Activated B cell treated with CpG ODN at 0.5 μM for 24 hours (primary cell): ENCODE measurements around the gene CD55. TPM values are rescaled to one million over a fixed set of nuclear protein-coding genes. Genes with fewer than 3 reads are reported as not detected.

ENCODE experiments used
- ATAC-seq: fragments of 200-7000 bp; cut with Tn5 transposase; one replicate; pipeline ENCODE4 v1.10.0; 2021; ENCODE audit warnings: low read depth, mild to moderate bottlenecking, moderate library complexity
- CTCF ChIA-PET: fragments of 350-600 bp; sonication (Branson Sonifier 250); formaldehyde crosslinking; loops from one replicate; lab custom pipeline; 2021; ENCODE audit warnings: antibody characterized with exemption; lab: Charles Lee
- POLR2A ChIA-PET: fragments of 350-600 bp; sonication (Branson Sonifier 250); formaldehyde crosslinking; loops from one replicate; lab custom pipeline; 2021; ENCODE audit warnings: antibody characterized with exemption; lab: Charles Lee
- DNase-seq: peaks from one replicate; pipeline ENCODE4 v3.0.0; 2022
- H3K27ac Mint-ChIP-seq: one replicate; pipeline ENCODE4 v1.8.0; 2020; ENCODE audit warnings: mixed read lengths
- H3K27me3 Mint-ChIP-seq: one replicate; pipeline ENCODE4 v1.8.0; 2021; ENCODE audit warnings: mixed read lengths
- H3K36me3 Mint-ChIP-seq: one replicate; pipeline ENCODE4 v1.8.0; 2021; ENCODE audit warnings: low read depth, mixed read lengths
- H3K4me1 Mint-ChIP-seq: one replicate; pipeline ENCODE4 v1.8.0; 2021; ENCODE audit warnings: mixed read lengths
- H3K4me3 Mint-ChIP-seq: one replicate; pipeline ENCODE4 v1.8.0; 2020; ENCODE audit warnings: mild to moderate bottlenecking, mixed read lengths
- H3K9me3 Mint-ChIP-seq: one replicate; pipeline ENCODE4 v1.8.0; 2020; ENCODE audit warnings: mixed read lengths
- CTCF ChIP-seq: fragments of 200-600 bp; IDR thresholded peaks from one replicate; pipeline ENCODE4 v1.8.0; 2022; ENCODE audit warnings: antibody characterized with exemption, mild to moderate bottlenecking
- intact Hi-C: fragments of 100-400 bp; cut with micrococcal nuclease; formaldehyde crosslinking; loops from one replicate; pipeline ENCODE4 v1.15.1; 2024
- total RNA-seq: library from RNA; stranded (reverse); gene quantifications from 2 replicates; pipeline ENCODE4 v1.2.3, GENCODE V29; 2022

Gene CD55
- total RNA-seq, 1 donor from 2014 or later, result 90.9 TPM

GRCh38 chr1:207286786-207287468 is 34.6 kb upstream of the CD55 start:
- peaks cover 2% of the 10 kb centered on the region for H3K36me3 Mint-ChIP-seq
- H3K27me3 Mint-ChIP-seq, result no peaks in the 10 kb centered on the region
- intact Hi-C loops, result no loop called here
- no peak overlapping the region for H3K27ac Mint-ChIP-seq
- peaks cover 13% of the 10 kb centered on the region for H3K9me3 Mint-ChIP-seq
- no peak for ATAC-seq
- H3K4me1 Mint-ChIP-seq, result peaks cover 23% of the 10 kb centered on the region
- CTCF ChIA-PET, result no interaction called here
- POLR2A ChIA-PET, result no interaction called here
- no peak for TF ChIP-seq CTCF
- no peak overlapping the region for H3K4me3 Mint-ChIP-seq
- DNase-seq, result no peak

- POLR2A ChIA-PET, result interaction anchor here (0.6 kb wide), 1 partner anchor 238 kb away, joined by 3 read pairs; no protein-coding TSS in a partner anchor
- ATAC-seq (no peak), DNase-seq (no peak)
- peaks cover 16% of the 10 kb centered on the region for H3K9me3 Mint-ChIP-seq
- H3K4me1 Mint-ChIP-seq, result peaks cover 10% of the 10 kb centered on the region
- intact Hi-C loops, result no loop called here
- CTCF ChIA-PET, result no interaction called here
- no peak for TF ChIP-seq CTCF
- H3K36me3 Mint-ChIP-seq, result peaks cover 4% of the 10 kb centered on the region
- no peak overlapping the region for H3K27ac Mint-ChIP-seq
- H3K4me3 Mint-ChIP-seq, result no peak overlapping the region
- no peaks in the 10 kb centered on the region for H3K27me3 Mint-ChIP-seq
These were observed 33.2 kb upstream of the CD55 start for GRCh38 chr1:207288315-207288714.

GRCh38 chr1:207289756-207290155 is 31.7 kb upstream of the CD55 start:
- DNase-seq (no peak), ATAC-seq (no peak)
- Mint-ChIP-seq H3K4me1 (peaks cover 10% of the 10 kb centered on the region), H3K27ac (no peak overlapping the region), H3K9me3 (peaks cover 16% of the 10 kb centered on the region), H3K4me3 (no peak overlapping the region), H3K27me3 (no peaks in the 10 kb centered on the region), H3K36me3 (peaks cover 4% of the 10 kb centered on the region)
- intact Hi-C loops, result no loop called here
- no peak for TF ChIP-seq CTCF
- POLR2A ChIA-PET, result no interaction called here
- CTCF ChIA-PET, result no interaction called here

GRCh38 chr1:207291723-207292122 is 29.8 kb upstream of the CD55 start:
- H3K4me3 Mint-ChIP-seq, result no peak overlapping the region
- DNase-seq (no peak), ATAC-seq (no peak)
- H3K27me3 Mint-ChIP-seq, result no peaks in the 10 kb centered on the region
- ChIA-PET CTCF (no interaction called here), POLR2A (no interaction called here)
- peaks cover 10% of the 10 kb centered on the region for H3K4me1 Mint-ChIP-seq
- H3K36me3 Mint-ChIP-seq, result peaks cover 4% of the 10 kb centered on the region
- TF ChIP-seq CTCF, result no peak
- H3K9me3 Mint-ChIP-seq, result peaks cover 16% of the 10 kb centered on the region
- H3K27ac Mint-ChIP-seq, result no peak overlapping the region
- intact Hi-C loops, result no loop called here

GRCh38 chr1:207298186-207298585 is 23.3 kb upstream of the CD55 start:
- ATAC-seq (peak; percentile 52), DNase-seq (no peak)
- Mint-ChIP-seq H3K36me3 (no peaks in the 10 kb centered on the region), H3K27ac (peak overlapping the region; percentile 85), H3K4me3 (peak overlapping the region; percentile 0), H3K27me3 (no peaks in the 10 kb centered on the region), H3K9me3 (peaks cover 5% of the 10 kb centered on the region), H3K4me1 (peaks cover 25% of the 10 kb centered on the region)
- CTCF ChIA-PET, result no interaction called here
- intact Hi-C loops, result no loop called here
- no peak for TF ChIP-seq CTCF
- POLR2A ChIA-PET, result interaction anchor here (0.7 to 2.4 kb wide), 2 partner anchors 22 to 23 kb away, joined by 3 to 11 read pairs; partner anchors contain the start of gene CD55
